GM18858 (cell line): ENCODE measurements around the gene HSPA4.
"Not testable (repeated sequence)": the region's sequence is repeated elsewhere in the genome, so short reads cannot be mapped to it uniquely, and the experiment has no call there.

Experiments used
- ATAC-seq: cut with Tn5 transposase; IDR thresholded peaks from one replicate; pipeline ENCODE4 v1.9.1; 2021; ENCODE audit not compliant: unreplicated experiment

HSPA4 gene

DNA sequence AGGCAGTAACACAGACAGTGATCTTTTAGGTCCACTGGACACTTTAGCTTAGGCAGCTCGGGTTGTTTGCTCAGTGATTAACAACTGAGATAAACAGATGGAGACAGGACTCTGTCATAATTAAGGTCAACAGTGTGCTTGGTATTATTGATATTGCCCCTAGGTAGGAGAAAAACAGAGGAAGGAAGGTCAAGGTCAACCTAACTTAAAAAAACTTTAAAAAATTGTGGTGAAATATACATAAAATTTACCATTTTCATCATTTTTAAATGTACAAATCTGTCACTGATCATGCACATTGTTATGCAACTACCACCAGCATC lies 2.1 kb upstream of the HSPA4 start:
- no peak for ATAC-seq

DNA sequence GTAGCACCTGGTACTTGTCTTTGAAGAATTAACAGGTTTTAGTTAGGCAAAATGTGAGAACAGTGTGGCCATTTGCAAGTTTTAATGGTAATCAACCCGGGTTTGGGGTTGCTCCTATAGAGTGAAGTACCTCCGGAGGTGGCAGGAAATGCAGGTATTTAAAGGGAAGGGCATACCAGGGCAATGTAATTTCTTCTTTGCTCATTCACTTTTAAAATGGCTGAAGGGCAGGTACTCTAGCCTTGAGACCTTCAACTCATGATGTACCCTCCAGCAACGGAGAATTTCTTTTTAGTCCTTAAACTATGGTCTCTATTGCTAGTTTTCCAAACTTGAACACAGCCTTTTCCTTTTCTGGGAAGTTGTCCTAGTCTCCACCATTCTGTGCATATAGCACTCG lies 1.3 kb upstream of the HSPA4 start:
- no peak for ATAC-seq

DNA sequence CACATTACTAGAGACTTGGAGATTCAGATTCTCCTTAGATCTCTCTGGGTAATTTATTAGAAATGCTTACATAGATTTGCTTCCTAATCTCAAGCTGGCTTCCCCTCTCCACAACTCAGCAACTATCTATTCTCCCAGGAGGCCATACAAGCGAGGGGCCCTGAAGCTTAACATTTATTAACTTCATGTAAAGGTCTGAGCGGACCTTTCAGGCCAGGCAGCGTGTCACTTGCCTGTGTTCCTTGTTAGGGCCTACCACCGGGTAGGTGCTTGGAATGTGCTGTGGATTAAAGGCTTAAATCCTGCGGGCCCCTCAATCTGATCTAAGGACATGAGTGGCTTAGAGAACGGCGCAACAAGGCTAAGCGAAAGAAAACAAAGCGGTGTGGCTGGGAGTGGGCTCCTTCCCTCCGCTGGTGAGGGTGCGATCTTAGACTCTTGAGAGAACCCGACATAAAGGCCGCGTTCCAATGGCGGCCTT lies 712 bp upstream of the HSPA4 start:
- no peak for ATAC-seq

DNA sequence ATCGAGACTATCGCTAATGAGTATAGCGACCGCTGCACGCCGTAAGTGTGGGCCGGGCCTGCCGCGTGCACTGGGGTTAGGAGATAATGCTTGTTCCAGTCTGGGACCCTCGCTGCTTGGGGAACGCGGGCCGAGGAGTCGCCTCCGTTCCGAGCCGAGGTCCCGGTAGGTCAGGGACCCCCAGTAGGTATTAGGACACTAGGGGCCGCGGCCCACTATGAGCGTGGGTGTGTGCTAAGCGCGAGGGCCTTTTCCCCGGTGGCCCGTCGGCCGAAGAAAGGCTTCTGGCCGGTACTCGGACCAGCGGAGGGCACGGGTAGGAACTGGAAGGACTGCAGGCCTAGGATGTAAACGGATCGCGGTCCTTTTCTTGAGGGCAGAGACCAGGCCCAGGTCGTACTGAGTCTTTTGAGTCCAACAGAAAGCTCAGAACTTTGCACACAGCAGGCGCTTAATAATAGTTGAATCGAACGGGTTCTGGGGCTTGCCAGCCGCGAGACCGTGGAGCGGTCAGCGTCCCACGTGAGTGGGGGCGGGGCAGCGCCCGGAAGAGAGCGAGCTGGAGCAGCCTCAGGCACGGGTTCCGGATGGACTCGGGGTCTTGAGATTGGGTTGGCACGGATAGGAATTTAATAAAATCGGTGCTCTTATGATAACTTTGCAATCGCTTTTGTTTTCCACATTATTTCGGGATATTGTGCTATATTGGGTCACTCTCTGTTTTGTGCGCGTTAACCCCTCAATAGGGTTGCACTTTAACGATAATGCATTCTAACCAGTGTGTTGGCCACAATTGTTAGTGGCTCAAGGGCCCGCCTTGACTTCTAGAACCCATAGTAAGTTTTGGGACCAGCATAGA lies 733 bp downstream of the HSPA4 start:
- ATAC-seq = peak; percentile 20

DNA sequence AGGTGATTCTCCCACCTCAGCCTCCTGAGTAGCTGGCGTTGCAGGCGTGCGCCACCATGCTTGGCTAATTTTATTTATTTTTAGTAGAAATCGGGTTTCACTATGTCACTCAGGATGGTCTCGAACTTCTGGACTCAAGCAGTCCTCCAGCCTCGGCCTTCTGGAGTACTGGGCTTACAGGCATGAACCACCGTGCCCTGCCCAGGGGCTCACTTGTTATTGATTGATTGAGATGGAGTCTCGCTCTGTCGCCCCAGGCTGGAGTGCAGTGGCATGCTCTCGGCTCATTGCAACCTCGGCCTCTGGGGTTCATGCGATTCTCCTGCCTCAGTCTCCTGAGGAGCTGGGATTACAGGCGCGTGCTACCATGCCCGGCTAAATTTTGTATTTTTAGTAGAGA lies 1.6 kb downstream of the HSPA4 start:
- no peak for ATAC-seq

DNA sequence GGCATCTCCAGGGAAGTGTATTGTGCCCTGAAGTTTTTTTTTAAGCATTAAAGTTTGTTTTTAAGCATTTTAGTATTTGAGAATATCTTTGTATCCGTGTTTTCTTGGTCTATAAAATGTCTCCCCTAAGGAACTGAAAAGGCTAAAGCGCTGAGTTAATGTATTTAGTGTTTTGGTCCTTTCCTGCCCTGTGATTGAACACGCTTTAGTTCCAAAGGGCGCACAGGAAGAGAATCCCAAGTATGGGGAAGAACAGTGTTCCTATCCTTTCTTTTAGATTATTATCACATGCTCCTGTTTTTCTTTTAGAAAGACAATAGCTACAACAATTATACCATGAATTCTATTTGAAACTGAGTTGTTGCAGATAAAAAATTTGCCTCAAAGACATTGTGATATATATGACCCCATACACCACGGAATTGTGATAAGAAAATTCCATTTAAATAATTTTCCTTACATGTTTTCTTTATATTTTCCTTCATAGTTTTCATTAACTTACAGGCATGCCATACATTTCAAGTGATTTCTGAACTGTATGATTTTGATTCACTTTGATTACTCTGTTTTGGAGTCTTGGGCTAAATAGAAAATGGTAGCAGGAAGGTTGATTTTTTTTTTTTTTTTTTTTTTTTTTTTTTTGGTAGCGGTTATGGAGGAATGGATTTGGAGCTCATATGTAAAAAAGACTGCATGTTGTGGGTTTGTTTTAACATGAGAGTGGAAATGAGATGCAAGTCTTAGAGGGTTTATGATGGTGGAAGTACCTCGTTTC lies 3.1 kb downstream of the HSPA4 start:
- ATAC-seq = no peak

DNA sequence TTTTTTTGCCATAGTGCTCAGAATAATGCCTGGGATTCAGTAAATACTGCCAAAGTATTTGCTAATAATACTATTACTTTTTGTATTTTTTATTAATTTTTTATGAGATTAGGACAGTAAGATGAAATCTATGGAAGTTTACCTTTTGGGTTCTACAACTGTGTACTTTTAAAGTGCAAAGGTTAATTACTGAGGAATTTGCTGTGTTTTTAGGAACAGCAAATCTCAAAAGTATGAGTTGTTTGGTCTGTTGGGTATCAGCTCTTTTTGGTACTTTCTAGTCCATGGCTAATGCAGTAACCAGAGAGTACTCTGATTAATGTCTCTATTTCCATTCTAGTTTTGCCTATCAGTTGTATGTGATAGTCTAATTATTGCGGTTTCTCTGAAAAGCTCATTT lies 5.1 kb downstream of the HSPA4 start:
- no peak for ATAC-seq

DNA sequence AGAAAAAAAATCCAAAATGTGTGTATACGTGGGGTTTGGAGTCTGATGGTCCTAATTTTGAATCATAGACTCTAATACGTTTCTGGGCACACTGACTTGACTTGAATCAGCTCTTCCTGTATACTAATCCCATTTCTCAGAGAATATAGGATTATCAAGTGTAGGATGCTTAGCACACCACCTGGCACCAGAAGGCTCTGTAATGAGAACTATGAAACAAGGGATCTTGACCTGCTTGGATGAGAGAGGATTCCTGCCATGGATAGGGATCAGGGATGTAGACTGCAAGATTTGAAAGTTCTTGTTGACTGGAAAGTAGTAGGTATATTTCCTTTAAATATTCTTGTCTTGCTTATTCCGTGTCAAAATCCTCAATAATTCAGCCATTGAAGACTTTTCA lies 7.8 kb downstream of the HSPA4 start:
- no peak for ATAC-seq

DNA sequence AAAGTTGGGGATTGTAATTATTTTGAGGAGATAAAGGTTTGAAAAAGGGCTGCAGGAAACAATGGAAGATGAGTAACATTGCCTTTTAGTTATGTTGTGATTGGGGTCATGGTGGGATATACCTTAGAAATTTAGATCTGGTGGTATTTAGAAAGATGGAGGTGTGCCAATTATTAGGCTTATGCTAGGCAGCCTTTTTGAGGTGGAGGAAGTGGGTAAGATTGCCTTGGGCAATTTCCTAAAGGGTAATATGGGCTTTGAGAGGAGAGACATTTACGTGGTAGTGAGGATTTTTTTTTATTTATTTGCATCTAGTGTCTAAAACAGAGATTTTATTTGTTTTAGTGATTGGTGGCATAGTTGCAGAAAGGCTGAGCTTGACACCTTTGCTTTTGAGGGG lies 10.5 kb downstream of the HSPA4 start:
- ATAC-seq = no peak

DNA sequence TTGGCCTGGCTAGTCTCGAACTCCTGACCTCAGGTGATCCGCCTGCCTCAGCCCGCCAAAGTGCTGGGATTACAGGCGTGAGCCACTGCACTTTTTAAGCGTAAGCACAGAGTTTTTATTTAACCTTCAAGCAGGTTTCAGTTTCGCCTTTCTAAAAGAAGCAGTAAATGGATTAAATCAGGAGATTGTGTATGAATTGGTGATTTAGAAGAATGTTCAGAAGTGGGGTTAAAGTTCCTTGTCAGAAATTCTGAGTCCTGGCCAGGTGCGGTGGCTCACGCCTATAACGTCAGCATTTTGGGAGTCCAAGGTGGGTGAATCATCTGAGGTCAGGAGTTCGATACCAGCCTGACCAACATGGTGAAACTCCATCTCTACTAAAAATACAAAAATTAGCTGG lies 12.2 kb downstream of the HSPA4 start:
- no peak for ATAC-seq

DNA sequence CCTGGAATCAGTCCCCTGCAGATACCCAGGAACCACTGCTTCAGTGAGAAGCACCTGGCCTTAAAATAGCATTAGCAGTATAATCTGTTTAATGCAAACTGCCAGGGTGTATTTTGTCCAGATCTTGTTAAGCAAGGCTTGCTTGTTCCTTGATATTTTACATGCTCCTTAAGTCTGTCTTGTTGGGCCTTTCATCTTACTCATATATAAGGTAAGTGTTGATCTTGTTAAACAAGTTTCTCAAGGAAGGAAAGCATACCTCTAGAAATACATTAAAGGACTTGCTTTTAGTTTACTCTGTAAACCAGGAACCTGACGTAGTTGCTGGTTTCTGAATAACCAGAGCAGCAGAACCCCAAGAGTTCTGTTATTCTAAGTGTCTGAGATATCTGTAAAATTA lies 13.7 kb downstream of the HSPA4 start:
- no peak for ATAC-seq

DNA sequence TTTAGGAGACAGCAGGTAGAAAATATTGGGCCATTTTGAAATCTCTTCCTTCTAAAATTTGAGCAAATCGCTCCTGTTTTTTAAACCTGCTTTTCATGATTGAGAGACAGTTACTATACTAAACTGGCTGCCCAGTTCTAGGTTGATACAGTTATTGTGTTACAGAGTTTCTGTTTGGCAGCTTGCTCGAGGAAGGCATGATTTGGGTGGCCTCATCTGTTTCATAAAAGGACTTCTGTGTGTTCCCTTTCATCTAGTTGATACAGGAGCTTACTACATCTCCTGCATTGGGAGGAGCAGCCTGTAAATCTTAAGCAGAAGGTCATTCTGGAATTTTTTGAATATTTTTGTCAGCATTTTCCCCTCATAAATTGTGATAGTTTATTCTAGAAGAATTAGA lies 14.2 kb downstream of the HSPA4 start:
- no peak for ATAC-seq

DNA sequence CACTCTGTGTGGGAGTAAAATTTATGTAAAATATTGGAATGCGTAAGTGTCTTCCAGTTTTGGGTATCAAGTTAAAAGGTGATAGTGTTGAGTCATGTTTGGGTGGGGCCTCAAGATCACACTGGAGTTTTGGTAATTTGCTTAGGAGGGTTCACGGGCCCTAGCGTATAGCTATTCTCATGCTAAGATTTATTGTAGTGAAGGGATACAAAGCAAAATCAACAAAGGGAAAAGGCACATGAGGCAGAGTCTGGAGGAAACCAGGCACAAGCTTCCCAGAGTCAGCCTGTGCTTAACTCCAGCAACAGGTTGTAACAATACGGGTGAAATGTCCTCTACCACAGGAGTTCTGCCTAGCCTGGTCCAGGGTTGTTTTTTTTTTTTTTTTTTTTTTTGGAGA lies 20.2 kb downstream of the HSPA4 start:
- no peak for ATAC-seq

DNA sequence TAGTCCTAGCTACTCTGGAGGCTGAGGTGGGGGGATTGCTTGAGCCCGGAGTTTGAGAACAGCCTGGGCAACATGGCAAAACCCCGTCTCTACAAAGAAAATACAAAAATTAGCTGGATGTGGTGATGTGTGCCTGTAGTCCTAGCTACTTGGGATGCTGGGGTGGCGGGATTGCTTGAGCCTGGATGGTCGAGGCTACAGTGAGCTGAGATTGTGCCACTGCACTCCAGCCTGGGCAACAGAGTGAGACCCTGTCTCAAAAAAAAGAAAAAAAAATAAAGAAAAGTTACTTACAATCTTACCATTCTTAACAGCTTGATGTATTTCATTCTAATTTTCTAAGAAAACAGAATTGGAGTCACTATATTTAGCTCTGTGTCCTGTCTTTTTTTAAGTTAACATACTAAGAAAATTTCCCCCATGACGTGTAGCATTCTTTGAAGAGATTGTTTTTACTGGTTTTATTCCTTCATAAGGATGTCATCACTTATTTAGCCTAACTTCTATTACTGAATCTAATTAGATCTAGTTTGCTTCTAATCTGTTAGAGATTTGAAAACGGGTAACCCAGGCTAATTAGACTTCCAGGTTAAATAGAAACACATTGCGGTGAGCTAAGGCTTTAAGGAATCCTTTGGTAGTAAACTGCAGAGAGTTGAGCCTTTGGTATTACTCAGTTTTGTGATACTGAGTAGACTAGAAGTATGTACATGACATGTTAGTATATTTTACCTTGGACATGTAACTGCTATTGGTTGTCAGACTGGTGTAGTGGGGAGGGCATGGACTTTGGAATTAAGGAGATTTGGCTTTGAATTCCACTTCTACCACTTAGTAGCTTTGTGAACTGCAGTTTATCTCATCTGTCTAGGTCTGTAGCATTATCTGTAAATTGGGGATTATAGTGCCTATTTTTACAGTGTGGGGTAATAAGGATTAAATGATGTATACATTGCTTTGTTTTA lies 24.0 kb downstream of the HSPA4 start:
- ATAC-seq = no peak

DNA sequence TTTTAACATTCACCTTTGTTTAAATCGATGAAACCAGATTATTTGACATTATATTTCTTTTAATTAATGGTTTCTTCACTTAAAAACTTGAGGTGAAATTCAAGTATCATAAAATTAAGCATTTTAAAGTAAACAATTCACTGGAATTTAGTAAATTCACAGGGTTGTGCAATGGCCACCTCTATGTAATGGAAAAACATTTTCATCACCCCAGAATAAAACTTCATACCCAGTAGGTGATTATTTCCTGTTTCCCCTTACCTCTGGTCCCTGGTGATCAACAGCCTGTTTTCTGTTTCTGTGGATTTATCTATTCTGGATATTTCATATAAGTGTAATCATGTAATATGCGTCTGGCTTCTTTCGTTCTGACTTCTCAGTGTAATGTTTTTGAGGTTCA lies 27.2 kb downstream of the HSPA4 start:
- no peak for ATAC-seq

DNA sequence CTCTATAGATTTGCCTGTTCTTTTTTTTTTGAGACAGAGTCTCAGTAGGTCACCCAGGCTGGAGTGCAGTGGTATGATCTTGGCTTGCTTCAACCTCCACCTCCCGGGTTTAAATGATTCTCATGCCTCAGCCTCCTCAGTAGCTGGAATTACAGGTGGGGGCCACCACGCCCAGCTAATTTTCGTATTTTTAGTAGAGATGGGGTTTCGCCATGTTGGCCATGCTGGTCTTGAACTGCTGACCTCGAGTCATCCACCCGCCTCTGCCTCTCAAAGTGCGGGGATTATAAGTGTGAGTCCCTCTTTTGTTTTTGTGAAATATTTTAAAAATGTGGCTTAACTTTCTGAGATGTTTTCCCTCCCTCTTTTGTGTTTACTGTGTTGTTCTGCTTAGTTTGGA lies 29.2 kb downstream of the HSPA4 start:
- no peak for ATAC-seq

DNA sequence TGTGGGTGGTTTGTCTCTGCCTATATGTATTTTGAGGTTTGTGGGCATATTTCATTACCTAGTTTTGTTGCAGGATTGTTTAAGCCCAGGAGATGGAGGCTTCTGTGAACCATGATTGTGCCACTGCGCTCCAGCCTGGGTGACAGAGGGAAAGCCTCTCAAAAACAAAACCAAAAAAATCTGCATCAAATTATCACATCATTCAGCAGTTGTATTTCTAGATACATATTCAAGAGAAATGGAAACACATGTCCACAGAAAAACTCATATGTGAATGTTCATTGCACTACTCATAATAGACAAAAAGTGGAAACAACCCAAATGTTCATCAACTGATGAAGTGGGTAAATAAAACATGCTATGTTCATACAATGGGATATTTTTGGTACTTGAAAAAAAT lies 29.9 kb downstream of the HSPA4 start:
- ATAC-seq = no peak

DNA sequence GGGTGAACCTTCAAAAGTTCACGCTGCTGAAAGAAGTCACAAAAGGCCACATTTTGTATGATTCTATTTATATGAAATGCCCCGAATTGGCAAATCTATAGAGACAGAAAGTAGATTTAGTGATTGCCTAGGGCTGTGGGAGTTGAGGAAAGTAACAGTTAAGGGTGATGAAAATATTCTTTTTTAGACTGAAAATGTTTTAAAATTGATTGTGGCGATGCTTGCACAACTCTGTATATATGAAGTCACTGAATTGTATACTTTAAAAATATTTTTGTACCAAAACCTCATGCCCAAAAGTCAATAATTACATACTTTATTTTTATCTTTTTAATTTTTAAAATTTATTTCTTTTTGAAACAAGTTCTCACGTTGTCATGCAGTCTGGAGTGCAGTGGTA lies 30.3 kb downstream of the HSPA4 start:
- no peak for ATAC-seq

DNA sequence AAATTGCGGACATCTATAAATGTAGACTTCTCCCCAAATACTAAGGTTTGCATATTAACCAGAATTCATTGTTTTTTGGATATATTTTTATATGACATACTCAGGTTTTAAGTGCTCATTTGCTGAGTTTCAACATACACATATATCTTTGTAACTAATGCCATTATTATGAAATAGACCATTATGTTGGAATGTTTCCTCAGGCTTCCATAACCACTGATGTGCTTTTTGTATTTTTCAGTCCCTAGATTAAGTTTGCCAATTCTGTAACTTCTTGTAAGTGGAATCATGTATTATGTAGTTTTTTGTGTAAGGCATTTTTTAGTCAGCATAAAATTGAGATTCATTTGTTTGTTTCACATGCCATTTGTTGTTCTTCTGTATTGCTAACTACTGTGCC lies 32.1 kb downstream of the HSPA4 start:
- no peak for ATAC-seq

DNA sequence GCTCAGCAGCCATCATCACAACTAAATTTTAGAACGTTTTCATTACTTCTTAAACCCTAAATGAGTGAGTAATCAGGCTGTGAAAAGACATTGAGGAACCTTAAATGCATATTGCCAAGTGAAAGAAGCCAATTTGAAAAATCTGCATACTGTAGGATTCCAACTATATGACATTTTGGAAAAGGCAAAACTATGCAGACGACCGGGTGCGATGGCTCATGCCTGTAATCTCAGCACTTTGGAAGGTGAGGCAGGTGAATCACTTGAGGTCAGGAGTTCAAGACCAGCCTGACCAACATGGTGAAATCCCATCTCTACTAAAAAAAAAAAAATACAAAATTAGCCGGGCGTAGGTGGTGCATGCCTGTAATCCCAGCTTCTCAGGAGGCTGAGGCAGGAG lies 33.4 kb downstream of the HSPA4 start:
- not testable (repeated sequence) for ATAC-seq

DNA sequence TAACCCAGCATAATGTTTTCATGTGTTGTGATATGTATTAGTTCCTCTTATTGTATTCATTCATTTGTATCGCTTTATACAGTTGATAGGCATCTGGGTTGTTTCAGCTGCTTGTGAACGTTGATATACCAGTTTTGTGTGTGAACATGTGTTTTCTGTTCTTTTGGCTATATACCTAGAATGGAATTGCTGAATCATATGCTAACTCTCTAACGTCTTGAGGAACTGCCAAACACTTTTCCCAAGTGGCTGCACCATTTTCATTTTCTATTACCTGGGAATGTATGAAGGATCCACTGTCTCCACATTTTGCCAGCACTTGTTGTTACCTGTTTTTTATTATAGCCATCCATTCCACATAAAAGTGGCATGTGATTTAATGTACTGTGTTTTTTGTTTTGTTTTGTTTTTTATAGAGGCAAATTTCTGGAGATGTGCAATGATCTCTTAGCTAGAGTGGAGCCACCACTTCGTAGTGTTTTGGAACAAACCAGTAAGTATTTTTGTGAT lies 34.6 kb downstream of the HSPA4 start:
- ATAC-seq = no peak
